Adrenal gland (tissue), 5 donors: ENCODE results near the gene ABCC4.

ENCODE experiments used
- CTCF ChIP-seq, 6 experiments: fragments of 450-650 bp in 4 of 6; fragments of 200-600 bp in 2 of 6; sonication (generic) in 1 of 6; IDR thresholded peaks; 1 replicate in 5 of 6; 2 replicates in 1 of 6; pipeline versions ENCODE4 v1.5.1 to v1.8.0; 2016 to 2021; ENCODE audit warnings: antibody characterized with exemption in 6 of 6, mild to moderate bottlenecking in 2 of 6, moderate library complexity in 1 of 6
- POLR2A ChIP-seq, 2 donors: fragments of 450-650 bp; IDR thresholded peaks; one replicate each; pipeline ENCODE4 v1.6.1; 2017; ENCODE audit warnings: antibody characterized with exemption in 2 of 2, mild to moderate bottlenecking in 2 of 2, moderate library complexity in 1 of 2
- donor health status: DM: no; HTN: no; CAD: no.

GRCh38 chr13:95154413-95154886 lies 146.8 kb downstream of the ABCC4 start:
- TF ChIP-seq CTCF (IDR thresholded peaks at IDR 0.05) = no peak
- TF ChIP-seq POLR2A (IDR thresholded peaks at IDR 0.05) = no peak
